Astrocyte (in vitro differentiated cells and primary cell): ENCODE data around the gene TAS2R16.

Experiments used
- EZH2 ChIP-seq: IDR thresholded peaks from 2 replicates; pipeline ENCODE4 v1.6.1; 2012; ENCODE audit warnings: mild to moderate bottlenecking, low read length, inconsistent platforms; ENCODE audit not compliant: insufficient read depth
- TF ChIP-seq, protein P1 (sequence below): IDR thresholded peaks from 2 replicates; pipeline ENCODE4 v1.5.1; 2011; ENCODE audit warnings: low read depth, mild to moderate bottlenecking, inconsistent platforms, low read length, moderate library complexity; ENCODE audit not compliant: insufficient read depth

DNA sequence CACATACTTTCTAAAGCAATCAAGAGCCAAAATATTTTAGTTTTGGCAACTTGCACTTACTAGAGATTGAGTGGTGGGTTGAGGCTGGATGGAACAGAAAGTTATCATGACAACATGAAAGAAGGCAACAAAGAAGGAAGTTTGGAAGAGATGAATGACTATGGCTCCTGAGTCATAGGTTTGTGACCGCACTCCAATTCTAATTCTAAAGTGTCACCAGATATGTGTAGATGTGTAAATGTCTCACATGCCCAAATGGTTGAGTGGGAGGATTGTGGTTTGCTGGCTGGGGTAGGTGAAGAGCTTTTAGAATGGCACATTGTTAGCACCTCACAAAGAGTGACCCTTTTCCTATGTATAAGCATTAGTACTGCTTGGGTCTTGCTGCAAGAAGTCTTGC lies 20.2 kb downstream of the TAS2R16 start:
- TF ChIP-seq, protein P1, sequence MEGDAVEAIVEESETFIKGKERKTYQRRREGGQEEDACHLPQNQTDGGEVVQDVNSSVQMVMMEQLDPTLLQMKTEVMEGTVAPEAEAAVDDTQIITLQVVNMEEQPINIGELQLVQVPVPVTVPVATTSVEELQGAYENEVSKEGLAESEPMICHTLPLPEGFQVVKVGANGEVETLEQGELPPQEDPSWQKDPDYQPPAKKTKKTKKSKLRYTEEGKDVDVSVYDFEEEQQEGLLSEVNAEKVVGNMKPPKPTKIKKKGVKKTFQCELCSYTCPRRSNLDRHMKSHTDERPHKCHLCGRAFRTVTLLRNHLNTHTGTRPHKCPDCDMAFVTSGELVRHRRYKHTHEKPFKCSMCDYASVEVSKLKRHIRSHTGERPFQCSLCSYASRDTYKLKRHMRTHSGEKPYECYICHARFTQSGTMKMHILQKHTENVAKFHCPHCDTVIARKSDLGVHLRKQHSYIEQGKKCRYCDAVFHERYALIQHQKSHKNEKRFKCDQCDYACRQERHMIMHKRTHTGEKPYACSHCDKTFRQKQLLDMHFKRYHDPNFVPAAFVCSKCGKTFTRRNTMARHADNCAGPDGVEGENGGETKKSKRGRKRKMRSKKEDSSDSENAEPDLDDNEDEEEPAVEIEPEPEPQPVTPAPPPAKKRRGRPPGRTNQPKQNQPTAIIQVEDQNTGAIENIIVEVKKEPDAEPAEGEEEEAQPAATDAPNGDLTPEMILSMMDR: no peak
- no peak for TF ChIP-seq EZH2
